Neural cell (in vitro differentiated cells): Measurements from ENCODE around the gene ZNF211.

ENCODE experiments used
- EP300 ChIP-seq: fragments of 450-650 bp; conservative IDR thresholded peaks from 2 replicates; pipeline ENCODE4 v1.6.1; 2014; ENCODE audit warnings: antibody characterized with exemption, mild to moderate bottlenecking, moderate library complexity; ENCODE audit not compliant: poor library complexity, severe bottlenecking
- EZH2 ChIP-seq: fragments of 200-600, 300-800 bp; shearing (Covaris generic), sonication (generic); IDR thresholded peaks from 2 replicates; pipeline ENCODE4 v1.6.1; 2014; ENCODE audit warnings: antibody characterized with exemption, low read length, borderline replicate concordance, mild to moderate bottlenecking; ENCODE audit not compliant: insufficient read depth, poor library complexity, severe bottlenecking
- RAD21 ChIP-seq: fragments of 450-650 bp; conservative IDR thresholded peaks from 2 replicates; pipeline ENCODE4 v1.6.1; 2014; ENCODE audit warnings: antibody characterized with exemption, mild to moderate bottlenecking, moderate library complexity
- TF ChIP-seq, protein P1 (sequence below): fragments of 450-650 bp; IDR thresholded peaks from 2 replicates; pipeline ENCODE4 v1.5.1; 2014; ENCODE audit warnings: antibody characterized with exemption, mild to moderate bottlenecking, moderate library complexity; ENCODE audit not compliant: poor library complexity, severe bottlenecking

DNA sequence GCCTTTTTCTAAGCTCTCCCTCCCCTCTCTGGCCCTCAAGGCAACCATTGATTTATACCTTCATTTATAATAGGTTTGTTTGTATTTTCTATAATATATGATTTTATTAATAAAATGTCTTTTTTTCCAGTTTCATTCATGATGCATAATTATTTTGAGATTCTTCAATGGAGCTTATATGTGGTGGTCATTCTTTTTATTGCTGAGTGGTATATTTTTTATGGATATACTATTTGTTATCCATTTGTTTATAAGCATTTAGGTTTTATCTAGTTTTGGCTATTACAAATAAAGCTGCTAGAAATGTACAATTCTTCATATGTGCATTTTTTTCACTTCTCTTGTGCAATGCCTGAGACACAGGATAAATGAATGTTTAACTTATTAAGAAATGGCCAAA lies 10.8 kb downstream of the ZNF211 start:
- TF ChIP-seq EP300 (no peak), EZH2 (no peak), RAD21 (no peak)
- TF ChIP-seq, protein P1, sequence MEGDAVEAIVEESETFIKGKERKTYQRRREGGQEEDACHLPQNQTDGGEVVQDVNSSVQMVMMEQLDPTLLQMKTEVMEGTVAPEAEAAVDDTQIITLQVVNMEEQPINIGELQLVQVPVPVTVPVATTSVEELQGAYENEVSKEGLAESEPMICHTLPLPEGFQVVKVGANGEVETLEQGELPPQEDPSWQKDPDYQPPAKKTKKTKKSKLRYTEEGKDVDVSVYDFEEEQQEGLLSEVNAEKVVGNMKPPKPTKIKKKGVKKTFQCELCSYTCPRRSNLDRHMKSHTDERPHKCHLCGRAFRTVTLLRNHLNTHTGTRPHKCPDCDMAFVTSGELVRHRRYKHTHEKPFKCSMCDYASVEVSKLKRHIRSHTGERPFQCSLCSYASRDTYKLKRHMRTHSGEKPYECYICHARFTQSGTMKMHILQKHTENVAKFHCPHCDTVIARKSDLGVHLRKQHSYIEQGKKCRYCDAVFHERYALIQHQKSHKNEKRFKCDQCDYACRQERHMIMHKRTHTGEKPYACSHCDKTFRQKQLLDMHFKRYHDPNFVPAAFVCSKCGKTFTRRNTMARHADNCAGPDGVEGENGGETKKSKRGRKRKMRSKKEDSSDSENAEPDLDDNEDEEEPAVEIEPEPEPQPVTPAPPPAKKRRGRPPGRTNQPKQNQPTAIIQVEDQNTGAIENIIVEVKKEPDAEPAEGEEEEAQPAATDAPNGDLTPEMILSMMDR = no peak
